Dermis lymphatic vessel endothelial cell (primary cell): ENCODE results near the gene PTPRS. TPM values are rescaled to one million over a fixed set of nuclear protein-coding genes. Genes with fewer than 3 reads are reported as not detected.

ENCODE experiments used
- total RNA-seq: library from RNA; depleted of rRNA; stranded (reverse); fragments of >200 nt; gene quantifications from 2 replicates; pipeline ENCODE4 v1.2.1, GENCODE V29; 2014

Gene PTPRS
- total RNA-seq = 43.8 and 60.3 TPM in 2 replicates

GRCh38 chr19:5340637-5341447 lies at the start of gene PTPRS:
Gene PTPRS, minus strand, starts transcription at chr19:5340812. Its CDS starts 54,672 bp downstream, at chr19:5286140.

Other genes starting within 250 kb of the PTPRS start
- gene ZNRF4, start 114.6 kb upstream of the PTPRS start, total RNA-seq = not detected in 2 replicates
- not detected in 2 replicates for gene TINCR, start 227.1 kb upstream of the PTPRS start, total RNA-seq